ENCODE measurements around the gene TEX10.
"Not testable (repeated sequence)": the region's sequence is repeated elsewhere in the genome, so short reads cannot be mapped to it uniquely, and the experiment has no call there.

Gene TEX10

GRCh38 chr9:100346836-100347235, 5.9 kb downstream of the TEX10 start:
- DNase-seq = no peak

- DNase-seq = no peak
Measured at GRCh38 chr9:100341889-100342288, 10.9 kb downstream of the TEX10 start.

GRCh38 chr9:100340224-100340623, 12.5 kb downstream of the TEX10 start:
- DNase-seq = no peak

GRCh38 chr9:100338736-100339135, 14.0 kb downstream of the TEX10 start:
- DNase-seq = not testable (repeated sequence)

GRCh38 chr9:100324594-100325200, 28.0 kb downstream of the TEX10 start:
- no peak for DNase-seq

GRCh38 chr9:100322954-100323536, 29.7 kb downstream of the TEX10 start:
- DNase-seq = peak; percentile 18

- DNase-seq = no peak
Measured at GRCh38 chr9:100317706-100318105, 35.0 kb downstream of the TEX10 start.

- DNase-seq = no peak
Measured at GRCh38 chr9:100315561-100315960, 37.2 kb downstream of the TEX10 start.

GRCh38 chr9:100309992-100310391, 42.8 kb downstream of the TEX10 start:
- no peak for DNase-seq

- no peak for DNase-seq
Measured at GRCh38 chr9:100308965-100309564, 43.7 kb downstream of the TEX10 start.

GRCh38 chr9:100307080-100307479, 45.7 kb downstream of the TEX10 start:
- DNase-seq = no peak

GRCh38 chr9:100306283-100306682, 46.5 kb downstream of the TEX10 start:
- no peak for DNase-seq

- DNase-seq = no peak
Measured at GRCh38 chr9:100303747-100304146, 49.0 kb downstream of the TEX10 start.

- DNase-seq = no peak
Measured at GRCh38 chr9:100298378-100298777, 54.4 kb downstream of the TEX10 start.

GRCh38 chr9:100296407-100296806, 56.3 kb downstream of the TEX10 start:
- DNase-seq = no peak

- no peak for DNase-seq
Measured at GRCh38 chr9:100295240-100295639, 57.5 kb downstream of the TEX10 start.

GRCh38 chr9:100294806-100295205, 57.9 kb downstream of the TEX10 start:
- no peak for DNase-seq

GRCh38 chr9:100294341-100294740, 58.4 kb downstream of the TEX10 start:
- no peak for DNase-seq

GRCh38 chr9:100292414-100292813, 60.3 kb downstream of the TEX10 start:
- no peak for DNase-seq

GRCh38 chr9:100290714-100291113, 62.0 kb downstream of the TEX10 start:
- no peak for DNase-seq

GRCh38 chr9:100287186-100287585, 65.6 kb downstream of the TEX10 start:
- DNase-seq = no peak

GRCh38 chr9:100286257-100286656, 66.5 kb downstream of the TEX10 start:
- no peak for DNase-seq

- no peak for DNase-seq
Measured at GRCh38 chr9:100285601-100286000, 67.1 kb downstream of the TEX10 start.

GRCh38 chr9:100285080-100285479, 67.7 kb downstream of the TEX10 start:
- no peak for DNase-seq

GRCh38 chr9:100284247-100284646, 68.5 kb downstream of the TEX10 start:
- no peak for DNase-seq
